ENCODE data around the gene UMAD1. TPM values are rescaled to one million over a fixed set of nuclear protein-coding genes. Genes with fewer than 3 reads are reported as not detected.

The UMAD1 gene
- total and polyA plus RNA-seq, 2 of the 4 experiments (the other 2 are of a cell fraction): 5.2 to 8.4 TPM

DNA sequence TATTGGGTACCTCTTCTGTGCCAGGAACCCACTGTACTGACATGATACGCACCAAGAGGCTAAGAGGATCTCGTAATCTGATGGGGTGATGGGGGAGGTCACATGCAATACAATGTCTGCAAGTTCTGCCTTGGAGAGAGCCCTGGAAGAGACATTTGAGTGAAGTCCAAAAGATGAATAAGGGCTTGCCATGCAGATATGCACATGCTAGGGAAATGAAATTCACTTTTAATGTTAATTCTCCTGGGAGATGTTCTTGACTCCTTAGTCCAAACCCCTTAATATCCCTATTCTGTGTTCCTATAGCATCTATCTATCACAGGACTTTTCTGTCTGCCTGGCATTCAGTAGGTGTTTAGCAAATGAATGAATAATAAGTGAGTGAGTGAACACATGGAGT is 274.0 kb downstream of the UMAD1 start:
- Histone ChIP-seq H3K9me3 (ENCODE audit: control insufficient read depth, insufficient read depth, low read length) (no peaks in the 10 kb centered on the region), H4K8ac (ENCODE audit: low read depth in 2 of 2, low read length in 2 of 2) (no peak overlapping the region), H3K4me2 (ENCODE audit: low read depth, low read length) (no peak overlapping the region), H2BK5ac (ENCODE audit: low read depth, low read length, poor library complexity, severe bottlenecking) (no peak overlapping the region), H4K5ac (ENCODE audit: low read depth, low read length) (no peak overlapping the region), H3K23ac (ENCODE audit: low read depth, low read length) (no peak overlapping the region), H2AFZ (replicated peaks; ENCODE audit: low read length, poor library complexity) (no peak overlapping the region), H4K20me1 (ENCODE audit: insufficient read depth, low read length) (no peaks in the 10 kb centered on the region), H2BK15ac (ENCODE audit: low read depth, low read length) (no peak overlapping the region), H2AK9ac (replicated peaks; ENCODE audit: low read depth, low read length, poor library complexity) (no peak overlapping the region), H3K36me3 (ENCODE audit: control insufficient read depth, insufficient read depth, low read length) (no peaks in the 10 kb centered on the region), H3K27me3 (ENCODE audit: control insufficient read depth, insufficient read depth, low read length) (no peaks in the 10 kb centered on the region), H2BK120ac (ENCODE audit: low read depth, low read length) (no peak overlapping the region), H3K56ac (ENCODE audit: extremely low read depth, insufficient read depth, low read length) (no peak overlapping the region), H2BK20ac (ENCODE audit: low read depth, low read length) (no peak overlapping the region), H3K27ac (ENCODE audit: insufficient read depth, low read length) (no peak overlapping the region), H3K4me3 (ENCODE audit: insufficient read depth, low read depth, low read length) (no peak overlapping the region), H3K18ac (ENCODE audit: low read depth, low read length) (no peak overlapping the region), H3K79me1 (ENCODE audit: low read depth in 1 of 2, low read length in 2 of 2) (no peaks in the 10 kb centered on the region), H3K4ac (ENCODE audit: low read depth, low read length) (no peak overlapping the region), H3K14ac (replicated peaks; ENCODE audit: low read depth, low read length) (no peak overlapping the region), H3K4me1 (ENCODE audit: control insufficient read depth, insufficient read depth, low read length) (no peaks in the 10 kb centered on the region; the same call in none of the 2 replicates), H4K91ac (ENCODE audit: insufficient read depth, low read depth, low read length) (no peak overlapping the region), H3K9me1 (ENCODE audit: insufficient read depth, low read length) (no peaks in the 10 kb centered on the region), H2AK5ac (ENCODE audit: low read depth, low read length) (no peak overlapping the region), H3K9ac (ENCODE audit: low read depth, low read length) (no peak overlapping the region)
- intact Hi-C loops (cut with micrococcal nuclease): no loop called here
- CTCF ChIA-PET: no interaction called here
- TF ChIP-seq, protein P1, sequence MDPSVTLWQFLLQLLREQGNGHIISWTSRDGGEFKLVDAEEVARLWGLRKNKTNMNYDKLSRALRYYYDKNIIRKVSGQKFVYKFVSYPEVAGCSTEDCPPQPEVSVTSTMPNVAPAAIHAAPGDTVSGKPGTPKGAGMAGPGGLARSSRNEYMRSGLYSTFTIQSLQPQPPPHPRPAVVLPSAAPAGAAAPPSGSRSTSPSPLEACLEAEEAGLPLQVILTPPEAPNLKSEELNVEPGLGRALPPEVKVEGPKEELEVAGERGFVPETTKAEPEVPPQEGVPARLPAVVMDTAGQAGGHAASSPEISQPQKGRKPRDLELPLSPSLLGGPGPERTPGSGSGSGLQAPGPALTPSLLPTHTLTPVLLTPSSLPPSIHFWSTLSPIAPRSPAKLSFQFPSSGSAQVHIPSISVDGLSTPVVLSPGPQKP (IDR thresholded peaks at IDR 0.05; ENCODE audit: borderline replicate concordance, low read depth, low read length): no peak
- TF ChIP-seq CHD1 (IDR thresholded peaks at IDR 0.05; ENCODE audit: low read depth, low read length) (no peak), SMC3 (IDR thresholded peaks at IDR 0.05; ENCODE audit: low read depth, low read length) (no peak), FOS (IDR thresholded peaks at IDR 0.05; ENCODE audit: low read depth, low read length) (no peak), MAZ (IDR thresholded peaks at IDR 0.05; ENCODE audit: borderline replicate concordance, low read depth, low read length) (no peak), MXI1 (IDR thresholded peaks at IDR 0.05; ENCODE audit: borderline replicate concordance, low read depth, low read length) (no peak), CEBPB (IDR thresholded peaks at IDR 0.05; ENCODE audit: low read depth, low read length) (no peak), POLR2A (IDR thresholded peaks at IDR 0.05; ENCODE audit: low read depth, low read length) (no peak), MAFK (IDR thresholded peaks at IDR 0.05; ENCODE audit: low read depth, low read length) (no peak), NFE2L2 (IDR thresholded peaks at IDR 0.05; ENCODE audit: low read depth, low read length) (no peak), RFX5 (IDR thresholded peaks at IDR 0.05; ENCODE audit: low read depth, low read length) (no peak), RAD21 (IDR thresholded peaks at IDR 0.05; ENCODE audit: low read length) (no peak), RCOR1 (IDR thresholded peaks at IDR 0.05; ENCODE audit: insufficient replicate concordance, low read length) (no peak), BHLHE40 (IDR thresholded peaks at IDR 0.05; ENCODE audit: low read depth, low read length) (no peak)
- TF ChIP-seq, protein P2, sequence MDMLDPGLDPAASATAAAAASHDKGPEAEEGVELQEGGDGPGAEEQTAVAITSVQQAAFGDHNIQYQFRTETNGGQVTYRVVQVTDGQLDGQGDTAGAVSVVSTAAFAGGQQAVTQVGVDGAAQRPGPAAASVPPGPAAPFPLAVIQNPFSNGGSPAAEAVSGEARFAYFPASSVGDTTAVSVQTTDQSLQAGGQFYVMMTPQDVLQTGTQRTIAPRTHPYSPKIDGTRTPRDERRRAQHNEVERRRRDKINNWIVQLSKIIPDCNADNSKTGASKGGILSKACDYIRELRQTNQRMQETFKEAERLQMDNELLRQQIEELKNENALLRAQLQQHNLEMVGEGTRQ (IDR thresholded peaks at IDR 0.05; ENCODE audit: low read depth, low read length): no peak
- TF ChIP-seq, protein P3, sequence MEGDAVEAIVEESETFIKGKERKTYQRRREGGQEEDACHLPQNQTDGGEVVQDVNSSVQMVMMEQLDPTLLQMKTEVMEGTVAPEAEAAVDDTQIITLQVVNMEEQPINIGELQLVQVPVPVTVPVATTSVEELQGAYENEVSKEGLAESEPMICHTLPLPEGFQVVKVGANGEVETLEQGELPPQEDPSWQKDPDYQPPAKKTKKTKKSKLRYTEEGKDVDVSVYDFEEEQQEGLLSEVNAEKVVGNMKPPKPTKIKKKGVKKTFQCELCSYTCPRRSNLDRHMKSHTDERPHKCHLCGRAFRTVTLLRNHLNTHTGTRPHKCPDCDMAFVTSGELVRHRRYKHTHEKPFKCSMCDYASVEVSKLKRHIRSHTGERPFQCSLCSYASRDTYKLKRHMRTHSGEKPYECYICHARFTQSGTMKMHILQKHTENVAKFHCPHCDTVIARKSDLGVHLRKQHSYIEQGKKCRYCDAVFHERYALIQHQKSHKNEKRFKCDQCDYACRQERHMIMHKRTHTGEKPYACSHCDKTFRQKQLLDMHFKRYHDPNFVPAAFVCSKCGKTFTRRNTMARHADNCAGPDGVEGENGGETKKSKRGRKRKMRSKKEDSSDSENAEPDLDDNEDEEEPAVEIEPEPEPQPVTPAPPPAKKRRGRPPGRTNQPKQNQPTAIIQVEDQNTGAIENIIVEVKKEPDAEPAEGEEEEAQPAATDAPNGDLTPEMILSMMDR (conservative IDR thresholded peaks at IDR 0.05; ENCODE audit: low read depth, low read length): no peak
- WGBS, 2 experiments (ENCODE audit: extremely low coverage in 2 of 2, insufficient read length in 1 of 2): no CpG with 5 or more reads among the region's 2 CpGs
- in situ Hi-C loops (cut with MboI; ENCODE audit: low sequenced_read_pairs): no loop called here
- dilution Hi-C loops (cut with HindIII; ENCODE audit: low sequenced_read_pairs, unreplicated experiment): no loop called here
- DNase-seq (no peak), ATAC-seq (ENCODE audit: low read depth) (no peak)
- no TSS peak for BruUV-seq (replicated peaks)
- POLR2A ChIA-PET (ENCODE audit: unreplicated experiment): no interaction called here
